ENCODE data around the gene MIER2. TPM values are rescaled to one million over a fixed set of nuclear protein-coding genes. Genes with fewer than 3 reads are reported as not detected.
A peak's percentile ranks its signal among the peaks of the same experiment; 100 is the strongest.

Gene MIER2
- polyA plus RNA-seq, 2 donors = 13.0 to 13.9 TPM

- Histone ChIP-seq H3K27ac (ENCODE audit: low read depth in 2 of 2, low read length in 1 of 2) (no peak overlapping the region), H3K9me3 (ENCODE audit: control insufficient read depth in 2 of 2, insufficient read depth in 1 of 2, low read depth in 1 of 2, low read length in 1 of 2) (no peaks in the 10 kb centered on the region), H3K4me3 (ENCODE audit: low read depth in 1 of 2, low read length in 2 of 2) (no peak overlapping the region), H3K27me3 (ENCODE audit: control insufficient read depth in 1 of 2, insufficient read depth in 2 of 2, low read length in 2 of 2) (no peaks in the 10 kb centered on the region), H3K4me1 (ENCODE audit: control insufficient read depth in 2 of 2, insufficient read depth in 2 of 2, low read length in 1 of 2) (no peaks in the 10 kb centered on the region), H3K36me3 (ENCODE audit: control insufficient read depth in 2 of 2, insufficient read depth in 2 of 2, low read length in 1 of 2) (peaks cover 3 to 44% of the 10 kb centered on the region in 2 donors)
- WGBS, 2 donors = 78 to 79% methylated on average over 22 to 23 of the region's 23 CpGs
Measured at GRCh38 chr19:313169-313987, 31.2 kb downstream of the MIER2 start.

DNA sequence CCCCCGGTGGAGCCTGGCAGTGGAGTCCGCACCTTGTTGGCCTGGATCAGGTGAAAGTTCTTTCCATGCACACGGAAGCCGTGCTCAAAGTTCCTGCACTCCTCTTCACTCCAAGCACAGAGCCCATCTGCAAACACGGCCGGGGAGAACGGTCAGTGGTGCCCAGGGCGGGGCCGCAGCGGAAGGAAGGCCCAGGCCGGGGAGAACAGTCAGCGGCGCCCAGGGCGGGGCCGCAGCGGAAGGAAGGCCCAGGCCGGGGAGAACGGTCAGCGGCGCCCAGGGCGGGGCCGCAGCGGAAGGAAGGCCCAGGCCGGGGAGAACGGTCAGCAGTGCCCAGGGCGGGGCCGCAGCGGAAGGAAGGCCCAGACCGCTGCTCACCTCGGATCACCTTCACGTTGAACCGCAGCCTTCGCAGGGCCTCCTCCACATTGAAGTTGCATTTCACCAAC, 32.8 kb downstream of the MIER2 start:
- no peaks in the 10 kb centered on the region for H3K9me3 ChIP-seq (ENCODE audit: control insufficient read depth in 2 of 2, insufficient read depth in 1 of 2, low read depth in 1 of 2, low read length in 1 of 2)
- 87 to 92% methylated on average over 30 to 33 of the region's 33 CpGs for WGBS, 2 donors
- no peaks in the 10 kb centered on the region for H3K27me3 ChIP-seq (ENCODE audit: control insufficient read depth in 1 of 2, insufficient read depth in 2 of 2, low read length in 2 of 2)
- peaks cover 15 to 58% of the 10 kb centered on the region in 2 donors for H3K36me3 ChIP-seq (ENCODE audit: control insufficient read depth in 2 of 2, insufficient read depth in 2 of 2, low read length in 1 of 2)
- no peaks in the 10 kb centered on the region for H3K4me1 ChIP-seq (ENCODE audit: control insufficient read depth in 2 of 2, insufficient read depth in 2 of 2, low read length in 1 of 2)
- no peak overlapping the region for H3K27ac ChIP-seq (ENCODE audit: low read depth in 2 of 2, low read length in 1 of 2)
- H3K4me3 ChIP-seq (ENCODE audit: low read depth in 1 of 2, low read length in 2 of 2) = no peak overlapping the region

DNA sequence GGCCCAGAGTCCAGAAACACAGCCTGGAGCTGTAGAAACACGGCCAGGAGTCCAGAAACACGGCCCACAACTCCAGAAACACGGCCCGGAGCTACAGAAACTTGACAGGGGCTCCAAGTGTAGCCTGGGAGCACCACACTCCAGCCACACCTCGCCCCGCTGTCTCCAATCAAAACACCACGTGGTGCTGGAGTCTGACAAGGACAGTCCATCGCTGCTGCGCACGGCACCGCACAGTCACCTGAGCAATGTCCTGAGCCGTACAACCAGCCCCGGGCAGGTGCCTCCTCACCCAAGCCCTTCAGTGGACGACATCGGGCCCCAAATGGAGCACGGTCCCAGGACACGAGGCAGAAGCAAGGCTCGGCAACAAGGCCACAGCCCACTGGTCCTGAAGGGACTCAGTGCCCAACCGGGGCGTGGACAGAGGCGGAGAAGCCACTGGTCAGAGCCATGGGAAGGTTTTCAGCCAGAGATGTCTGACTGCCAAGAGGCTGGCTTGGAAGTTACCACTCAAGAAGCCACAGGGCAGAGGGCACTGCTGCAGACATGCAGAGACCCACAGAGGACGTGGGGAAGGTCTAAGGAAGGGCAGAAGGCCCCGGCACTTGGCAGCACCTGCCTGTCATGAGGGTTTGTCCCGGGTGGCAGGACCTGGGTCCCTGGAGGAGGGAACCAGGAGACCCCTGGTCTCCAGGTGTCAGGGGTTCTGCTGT, 33.7 kb downstream of the MIER2 start:
- Histone ChIP-seq H3K27me3 (ENCODE audit: control insufficient read depth in 1 of 2, insufficient read depth in 2 of 2, low read length in 2 of 2) (no peaks in the 10 kb centered on the region), H3K27ac (ENCODE audit: low read depth in 2 of 2, low read length in 1 of 2) (no peak overlapping the region), H3K4me3 (ENCODE audit: low read depth in 1 of 2, low read length in 2 of 2) (peak overlapping the region; percentile 20 to 23), H3K4me1 (ENCODE audit: control insufficient read depth in 2 of 2, insufficient read depth in 2 of 2, low read length in 1 of 2) (no peaks in the 10 kb centered on the region), H3K36me3 (ENCODE audit: control insufficient read depth in 2 of 2, insufficient read depth in 2 of 2, low read length in 1 of 2) (peaks cover 21 to 66% of the 10 kb centered on the region in 2 donors), H3K9me3 (ENCODE audit: control insufficient read depth in 2 of 2, insufficient read depth in 1 of 2, low read depth in 1 of 2, low read length in 1 of 2) (no peaks in the 10 kb centered on the region)
- 87 to 88% methylated on average over 24 of the region's 24 CpGs for WGBS, 2 donors

GRCh38 chr19:310141-310651, 34.4 kb downstream of the MIER2 start:
- peaks cover 26 to 65% of the 10 kb centered on the region in 2 donors for H3K36me3 ChIP-seq (ENCODE audit: control insufficient read depth in 2 of 2, insufficient read depth in 2 of 2, low read length in 1 of 2)
- peak overlapping the region; percentile 20 to 23 for H3K4me3 ChIP-seq (ENCODE audit: low read depth in 1 of 2, low read length in 2 of 2)
- WGBS, 2 donors = 71 to 72% methylated on average over 30 of the region's 30 CpGs
- H3K9me3 ChIP-seq (ENCODE audit: control insufficient read depth in 2 of 2, insufficient read depth in 1 of 2, low read depth in 1 of 2, low read length in 1 of 2) = no peaks in the 10 kb centered on the region
- H3K4me1 ChIP-seq (ENCODE audit: control insufficient read depth in 2 of 2, insufficient read depth in 2 of 2, low read length in 1 of 2) = no peaks in the 10 kb centered on the region
- peak overlapping the region in 1 of 2 donors; percentile 3 for H3K27ac ChIP-seq (ENCODE audit: low read depth in 2 of 2, low read length in 1 of 2)
- no peaks in the 10 kb centered on the region for H3K27me3 ChIP-seq (ENCODE audit: control insufficient read depth in 1 of 2, insufficient read depth in 2 of 2, low read length in 2 of 2)

- WGBS, 2 donors = 76 to 90% methylated on average over 14 of the region's 14 CpGs
- no peak overlapping the region for H3K27ac ChIP-seq (ENCODE audit: low read depth in 2 of 2, low read length in 1 of 2)
- no peaks in the 10 kb centered on the region for H3K27me3 ChIP-seq (ENCODE audit: control insufficient read depth in 1 of 2, insufficient read depth in 2 of 2, low read length in 2 of 2)
- H3K4me1 ChIP-seq (ENCODE audit: control insufficient read depth in 2 of 2, insufficient read depth in 2 of 2, low read length in 1 of 2) = no peaks in the 10 kb centered on the region
- H3K36me3 ChIP-seq (ENCODE audit: control insufficient read depth in 2 of 2, insufficient read depth in 2 of 2, low read length in 1 of 2) = peaks cover 28 to 68% of the 10 kb centered on the region in 2 donors
- H3K9me3 ChIP-seq (ENCODE audit: control insufficient read depth in 2 of 2, insufficient read depth in 1 of 2, low read depth in 1 of 2, low read length in 1 of 2) = no peaks in the 10 kb centered on the region
- no peak overlapping the region for H3K4me3 ChIP-seq (ENCODE audit: low read depth in 1 of 2, low read length in 2 of 2)
Measured at GRCh38 chr19:309206-309565, 35.4 kb downstream of the MIER2 start.

GRCh38 chr19:308471-309205, 36.0 kb downstream of the MIER2 start:
- Histone ChIP-seq H3K36me3 (ENCODE audit: control insufficient read depth in 2 of 2, insufficient read depth in 2 of 2, low read length in 1 of 2) (peaks cover 28 to 62% of the 10 kb centered on the region in 2 donors), H3K27ac (ENCODE audit: low read depth in 2 of 2, low read length in 1 of 2) (no peak overlapping the region), H3K4me1 (ENCODE audit: control insufficient read depth in 2 of 2, insufficient read depth in 2 of 2, low read length in 1 of 2) (no peaks in the 10 kb centered on the region), H3K27me3 (ENCODE audit: control insufficient read depth in 1 of 2, insufficient read depth in 2 of 2, low read length in 2 of 2) (no peaks in the 10 kb centered on the region), H3K9me3 (ENCODE audit: control insufficient read depth in 2 of 2, insufficient read depth in 1 of 2, low read depth in 1 of 2, low read length in 1 of 2) (no peaks in the 10 kb centered on the region), H3K4me3 (ENCODE audit: low read depth in 1 of 2, low read length in 2 of 2) (no peak overlapping the region)
- 87 to 93% methylated on average over 48 of the region's 48 CpGs for WGBS, 2 donors

DNA sequence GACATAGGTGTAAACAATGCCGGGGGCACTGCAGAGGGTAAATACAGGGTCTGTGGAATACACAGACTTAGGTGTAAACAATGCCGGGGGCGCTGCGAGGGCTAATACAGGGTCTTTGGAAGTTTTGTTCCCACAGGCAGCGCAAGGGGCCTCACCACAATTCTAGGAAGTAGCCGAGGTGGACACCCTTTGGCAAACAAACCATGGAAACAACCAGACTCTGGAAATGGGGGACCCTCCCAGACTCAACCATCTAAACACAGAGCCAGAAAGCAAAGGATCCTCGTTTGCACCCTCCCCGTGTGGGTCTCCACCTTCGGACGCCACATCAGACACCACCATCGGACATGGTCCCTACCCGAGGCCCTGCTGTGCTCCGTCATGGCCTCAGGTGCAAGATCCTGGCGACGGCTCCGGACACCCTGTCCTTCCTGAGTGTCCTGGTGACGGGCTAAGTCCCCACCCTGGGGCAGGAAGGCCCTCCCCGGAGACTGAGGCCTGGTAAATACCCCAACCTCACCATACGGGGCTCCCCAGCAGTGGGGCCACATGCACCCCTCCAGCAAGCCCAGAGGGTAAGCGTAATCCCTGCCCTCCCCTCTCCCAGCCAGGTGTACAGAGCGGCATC, 36.7 kb downstream of the MIER2 start:
- Histone ChIP-seq H3K9me3 (ENCODE audit: control insufficient read depth in 2 of 2, insufficient read depth in 1 of 2, low read depth in 1 of 2, low read length in 1 of 2) (no peaks in the 10 kb centered on the region), H3K4me3 (ENCODE audit: low read depth in 1 of 2, low read length in 2 of 2) (no peak overlapping the region), H3K4me1 (ENCODE audit: control insufficient read depth in 2 of 2, insufficient read depth in 2 of 2, low read length in 1 of 2) (no peaks in the 10 kb centered on the region), H3K27me3 (ENCODE audit: control insufficient read depth in 1 of 2, insufficient read depth in 2 of 2, low read length in 2 of 2) (no peaks in the 10 kb centered on the region), H3K27ac (ENCODE audit: low read depth in 2 of 2, low read length in 1 of 2) (no peak overlapping the region), H3K36me3 (ENCODE audit: control insufficient read depth in 2 of 2, insufficient read depth in 2 of 2, low read length in 1 of 2) (peaks cover 28 to 57% of the 10 kb centered on the region in 2 donors)
- WGBS, 2 donors = 83 to 90% methylated on average over 21 of the region's 21 CpGs

DNA sequence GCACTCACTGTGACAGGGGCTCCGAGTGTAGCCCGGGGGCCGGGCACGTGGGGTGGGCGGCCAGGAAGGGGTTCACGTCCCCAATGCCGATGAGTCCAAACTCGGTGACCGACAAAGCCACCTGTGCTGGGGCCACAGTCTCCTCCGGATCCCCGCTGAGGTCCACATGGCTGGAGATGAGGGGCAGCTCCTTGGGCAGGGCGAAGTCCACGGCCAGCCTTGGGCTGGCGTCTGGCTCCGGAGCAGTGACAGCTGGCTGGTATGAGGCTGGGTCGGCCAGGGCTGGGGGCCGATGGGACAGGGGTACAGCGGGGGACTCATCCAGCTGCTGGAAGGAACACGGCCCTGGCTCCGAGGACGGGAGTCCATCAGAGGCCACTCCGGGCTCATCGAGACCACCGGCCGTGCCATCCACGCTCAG, 37.5 kb downstream of the MIER2 start:
- Histone ChIP-seq H3K9me3 (ENCODE audit: control insufficient read depth in 2 of 2, insufficient read depth in 1 of 2, low read depth in 1 of 2, low read length in 1 of 2) (no peaks in the 10 kb centered on the region), H3K36me3 (ENCODE audit: control insufficient read depth in 2 of 2, insufficient read depth in 2 of 2, low read length in 1 of 2) (peaks cover 28 to 57% of the 10 kb centered on the region in 2 donors), H3K4me3 (ENCODE audit: low read depth in 1 of 2, low read length in 2 of 2) (no peak overlapping the region), H3K27ac (ENCODE audit: low read depth in 2 of 2, low read length in 1 of 2) (no peak overlapping the region), H3K4me1 (ENCODE audit: control insufficient read depth in 2 of 2, insufficient read depth in 2 of 2, low read length in 1 of 2) (no peaks in the 10 kb centered on the region), H3K27me3 (ENCODE audit: control insufficient read depth in 1 of 2, insufficient read depth in 2 of 2, low read length in 2 of 2) (no peaks in the 10 kb centered on the region)
- whole genome bisulfite sequencing, 2 donors = 93 to 94% methylated on average over 26 of the region's 26 CpGs
